ENCODE data around the gene RNF180. TPM values are rescaled to one million over a fixed set of nuclear protein-coding genes. Genes with fewer than 3 reads are reported as not detected.

RNF180 gene
- total RNA-seq, 1 donor from 2014 or later: 5.3 TPM

GRCh38 chr5:64188776-64189175, 23.1 kb downstream of the RNF180 start:
- no peaks in the 10 kb centered on the region for H3K9me3 Mint-ChIP-seq (ENCODE audit: unreplicated experiment)
- H3K4me1 Mint-ChIP-seq (ENCODE audit: unreplicated experiment): peaks cover 5% of the 10 kb centered on the region
- H3K36me3 Mint-ChIP-seq (ENCODE audit: unreplicated experiment): no peaks in the 10 kb centered on the region
- no peak for DNase-seq (ENCODE audit: extremely low spot score, unreplicated experiment)
- no peak overlapping the region for H3K4me3 Mint-ChIP-seq (ENCODE audit: unreplicated experiment)
- no peak for TF ChIP-seq CTCF (IDR thresholded peaks at IDR 0.05)
- H3K27ac Mint-ChIP-seq (ENCODE audit: unreplicated experiment): no peak overlapping the region
- no peaks in the 10 kb centered on the region for H3K27me3 Mint-ChIP-seq (ENCODE audit: unreplicated experiment)

GRCh38 chr5:64190562-64191306, 25.1 kb downstream of the RNF180 start:
- TF ChIP-seq CTCF (IDR thresholded peaks at IDR 0.05): no peak
- Mint-ChIP-seq H3K27me3 (ENCODE audit: unreplicated experiment) (no peaks in the 10 kb centered on the region), H3K4me1 (ENCODE audit: unreplicated experiment) (peaks cover 5% of the 10 kb centered on the region), H3K36me3 (ENCODE audit: unreplicated experiment) (no peaks in the 10 kb centered on the region), H3K27ac (ENCODE audit: unreplicated experiment) (peak overlapping the region; percentile 29), H3K9me3 (ENCODE audit: unreplicated experiment) (no peaks in the 10 kb centered on the region), H3K4me3 (ENCODE audit: unreplicated experiment) (no peak overlapping the region)
- DNase-seq (ENCODE audit: extremely low spot score, unreplicated experiment): no peak

- no peak for TF ChIP-seq CTCF (IDR thresholded peaks at IDR 0.05)
- no peaks in the 10 kb centered on the region for H3K27me3 Mint-ChIP-seq (ENCODE audit: unreplicated experiment)
- H3K27ac Mint-ChIP-seq (ENCODE audit: unreplicated experiment): no peak overlapping the region
- H3K9me3 Mint-ChIP-seq (ENCODE audit: unreplicated experiment): no peaks in the 10 kb centered on the region
- H3K4me1 Mint-ChIP-seq (ENCODE audit: unreplicated experiment): peaks cover 1% of the 10 kb centered on the region
- no peak overlapping the region for H3K4me3 Mint-ChIP-seq (ENCODE audit: unreplicated experiment)
- DNase-seq (ENCODE audit: extremely low spot score, unreplicated experiment): no peak
- H3K36me3 Mint-ChIP-seq (ENCODE audit: unreplicated experiment): no peaks in the 10 kb centered on the region
Observed at GRCh38 chr5:64195981-64196380, 30.3 kb downstream of the RNF180 start.

- Mint-ChIP-seq H3K27ac (ENCODE audit: unreplicated experiment) (no peak overlapping the region), H3K36me3 (ENCODE audit: unreplicated experiment) (no peaks in the 10 kb centered on the region), H3K9me3 (ENCODE audit: unreplicated experiment) (no peaks in the 10 kb centered on the region), H3K4me3 (ENCODE audit: unreplicated experiment) (no peak overlapping the region), H3K27me3 (ENCODE audit: unreplicated experiment) (no peaks in the 10 kb centered on the region), H3K4me1 (ENCODE audit: unreplicated experiment) (no peaks in the 10 kb centered on the region)
- no peak for TF ChIP-seq CTCF (IDR thresholded peaks at IDR 0.05)
- no peak for DNase-seq (ENCODE audit: extremely low spot score, unreplicated experiment)
Observed at GRCh38 chr5:64199425-64199824, 33.8 kb downstream of the RNF180 start.

GRCh38 chr5:64201996-64202395, 36.4 kb downstream of the RNF180 start:
- Mint-ChIP-seq H3K4me3 (ENCODE audit: unreplicated experiment) (no peak overlapping the region), H3K27ac (ENCODE audit: unreplicated experiment) (no peak overlapping the region), H3K4me1 (ENCODE audit: unreplicated experiment) (no peaks in the 10 kb centered on the region), H3K9me3 (ENCODE audit: unreplicated experiment) (no peaks in the 10 kb centered on the region), H3K36me3 (ENCODE audit: unreplicated experiment) (no peaks in the 10 kb centered on the region), H3K27me3 (ENCODE audit: unreplicated experiment) (no peaks in the 10 kb centered on the region)
- no peak for DNase-seq (ENCODE audit: extremely low spot score, unreplicated experiment)
- no peak for TF ChIP-seq CTCF (IDR thresholded peaks at IDR 0.05)
